Measurements from ENCODE around the gene CHADL.

- TF ChIP-seq ZBTB8A (tag by site-specific recombination; IDR thresholded peaks at IDR 0.05) (no peak), ZNF639 (tag by site-specific recombination; IDR thresholded peaks at IDR 0.05) (no peak), ZNF792 (tag by site-specific recombination; IDR thresholded peaks at IDR 0.05) (no peak)
These were observed 43.7 kb upstream of the CHADL start for GRCh38 chr22:41284465-41284864.

All from HEK293 (cell line).